ENCODE data around the gene SYNJ1. TPM values are rescaled to one million over a fixed set of nuclear protein-coding genes. Genes with fewer than 3 reads are reported as not detected.

Gene SYNJ1
- total RNA-seq, 1 experiment from 2014 or later: 10.2 TPM

GRCh38 chr21:32581732-32582131, 146.1 kb downstream of the SYNJ1 start:
- Mint-ChIP-seq H3K9me3 (ENCODE audit: low read depth, unreplicated experiment) (no peaks in the 10 kb centered on the region), H3K36me3 (ENCODE audit: insufficient read depth, unreplicated experiment) (no peaks in the 10 kb centered on the region), H3K27ac (ENCODE audit: unreplicated experiment) (no peak overlapping the region), H3K4me1 (ENCODE audit: low read depth, unreplicated experiment) (no peaks in the 10 kb centered on the region), H3K27me3 (ENCODE audit: unreplicated experiment) (no peaks in the 10 kb centered on the region), H3K4me3 (ENCODE audit: low read depth, unreplicated experiment) (no peak overlapping the region)
- intact Hi-C loops (cut with micrococcal nuclease; ENCODE audit: unreplicated experiment): no loop called here
- DNase-seq: no peak
- CTCF ChIA-PET: interaction anchor here (0.6 kb wide), 1 partner anchor 27 kb away, joined by 3 read pairs; no protein-coding TSS in a partner anchor
- TF ChIP-seq CTCF (IDR thresholded peaks at IDR 0.05; ENCODE audit: unreplicated experiment): no peak
- BruUV-seq (replicated peaks): no TSS peak

GRCh38 chr21:32580949-32581348, 146.9 kb downstream of the SYNJ1 start:
- no peaks in the 10 kb centered on the region for H3K4me1 Mint-ChIP-seq (ENCODE audit: low read depth, unreplicated experiment)
- H3K9me3 Mint-ChIP-seq (ENCODE audit: low read depth, unreplicated experiment): no peaks in the 10 kb centered on the region
- intact Hi-C loops (cut with micrococcal nuclease; ENCODE audit: unreplicated experiment): no loop called here
- CTCF ChIA-PET: no interaction called here
- no peak for TF ChIP-seq CTCF (IDR thresholded peaks at IDR 0.05; ENCODE audit: unreplicated experiment)
- BruUV-seq (replicated peaks): no TSS peak
- no peak overlapping the region for H3K4me3 Mint-ChIP-seq (ENCODE audit: low read depth, unreplicated experiment)
- H3K36me3 Mint-ChIP-seq (ENCODE audit: insufficient read depth, unreplicated experiment): no peaks in the 10 kb centered on the region
- no peaks in the 10 kb centered on the region for H3K27me3 Mint-ChIP-seq (ENCODE audit: unreplicated experiment)
- H3K27ac Mint-ChIP-seq (ENCODE audit: unreplicated experiment): no peak overlapping the region
- DNase-seq: no peak

Other genes starting within 250 kb of the SYNJ1 start
- gene TCP10L, start 142.5 kb downstream of the SYNJ1 start, total RNA-seq (2022): 0.51 TPM in 1 of 2 replicates, not detected in the other
- gene CFAP298, start 115.6 kb downstream of the SYNJ1 start, total RNA-seq (2022): 28.9 and 35.9 TPM in 2 replicates
- gene PAXBP1, start 43.7 kb upstream of the SYNJ1 start, total RNA-seq (2022): 40.9 and 43.5 TPM in 2 replicates